DND-41 (cell line): ENCODE data around the gene CBY2.

Experiments used
- ATAC-seq: fragments of 200-7000 bp; cut with Tn5 transposase; 3 replicates; pipeline ENCODE4 v1.9.1; 2021; ENCODE audit warnings: low read depth; ENCODE audit not compliant: insufficient read depth
- DNase-seq: peaks from one replicate; pipeline ENCODE4 v3.0.0-alpha.2; 2020
- H2AFZ ChIP-seq: 2 replicates; pipeline ENCODE4 v1.6.0; 2012; ENCODE audit warnings: low read depth, low read length
- H3K27ac ChIP-seq: 2 replicates; pipeline ENCODE4 v1.5.1; 2012; ENCODE audit warnings: low read length, inconsistent platforms
- H3K27me3 ChIP-seq: fragments of 200-600 bp; sonication (generic); 2 replicates; pipeline ENCODE4 v1.6.0; 2012; ENCODE audit warnings: low read length, mild to moderate bottlenecking, inconsistent platforms; ENCODE audit not compliant: insufficient read depth, poor library complexity
- H3K36me3 ChIP-seq: 2 replicates; pipeline ENCODE4 v1.5.1; 2012; ENCODE audit warnings: low read length, inconsistent platforms; ENCODE audit not compliant: insufficient read depth
- H3K4me1 ChIP-seq: 2 replicates; pipeline ENCODE4 v1.5.1; 2012; ENCODE audit warnings: mild to moderate bottlenecking, low read length; ENCODE audit not compliant: insufficient read depth
- H3K4me2 ChIP-seq: 2 replicates; pipeline ENCODE4 v1.6.0; 2012; ENCODE audit warnings: mild to moderate bottlenecking, moderate library complexity, low read length, inconsistent platforms; ENCODE audit not compliant: insufficient read depth
- H3K4me3 ChIP-seq, 2 experiments: fragments of 200-600 bp in 1 of 2; shearing (Covaris generic) in 1 of 2; 2 replicates each; pipeline ENCODE4 v1.5.1; 2012 to 2016; ENCODE audit warnings: inconsistent platforms in 2 of 2, low read length in 2 of 2, mild to moderate bottlenecking in 2 of 2, low read depth in 1 of 2, moderate library complexity in 1 of 2
- H3K79me2 ChIP-seq: 2 replicates; pipeline ENCODE4 v1.6.0; 2012; ENCODE audit warnings: low read length, inconsistent platforms; ENCODE audit not compliant: insufficient read depth
- H3K9ac ChIP-seq: 2 replicates; pipeline ENCODE4 v1.6.0; 2012; ENCODE audit warnings: low read depth, mild to moderate bottlenecking, inconsistent platforms, low read length, moderate library complexity
- H3K9me3 ChIP-seq: 2 replicates; pipeline ENCODE4 v1.5.1; 2012; ENCODE audit warnings: low read length, moderate library complexity, mild to moderate bottlenecking, inconsistent platforms; ENCODE audit not compliant: insufficient read depth, severe bottlenecking
- H4K20me1 ChIP-seq: 2 replicates; pipeline ENCODE4 v1.6.0; 2012; ENCODE audit warnings: low read length; ENCODE audit not compliant: insufficient read depth
- CTCF ChIP-seq: IDR thresholded peaks from 2 replicates; pipeline ENCODE4 v1.5.1; 2012; ENCODE audit warnings: borderline replicate concordance, low read length, moderate library complexity, mild to moderate bottlenecking; ENCODE audit not compliant: poor library complexity, severe bottlenecking; ENCODE audit errors: extremely low read depth
- EZH2 ChIP-seq: IDR thresholded peaks from 3 replicates; pipeline ENCODE4 v1.6.1; 2012; ENCODE audit warnings: borderline replicate concordance, low read depth, mild to moderate bottlenecking, moderate library complexity, low read length, inconsistent platforms; ENCODE audit not compliant: severe bottlenecking

Gene CBY2

GRCh38 chr13:45690636-45691035 is 11.5 kb upstream of the CBY2 start:
- H4K20me1 ChIP-seq: no peaks in the 10 kb centered on the region
- ATAC-seq (no peak), DNase-seq (no peak)
- TF ChIP-seq EZH2: no peak
- TF ChIP-seq CTCF: no peak
- H3K36me3 ChIP-seq: no peaks in the 10 kb centered on the region
- H3K9ac ChIP-seq: no peak overlapping the region
- H3K4me1 ChIP-seq: no peaks in the 10 kb centered on the region
- no peak overlapping the region for H2AFZ ChIP-seq
- no peak overlapping the region for H3K4me3 ChIP-seq
- no peak overlapping the region for H3K4me2 ChIP-seq
- no peaks in the 10 kb centered on the region for H3K79me2 ChIP-seq
- H3K27ac ChIP-seq: no peak overlapping the region
- peaks cover 19% of the 10 kb centered on the region for H3K27me3 ChIP-seq
- H3K9me3 ChIP-seq: no peaks in the 10 kb centered on the region

GRCh38 chr13:45691251-45691650 is 10.9 kb upstream of the CBY2 start:
- Histone ChIP-seq H3K27me3 (peaks cover 19% of the 10 kb centered on the region), H3K4me2 (no peak overlapping the region), H3K4me3 (no peak overlapping the region), H3K4me1 (no peaks in the 10 kb centered on the region), H3K9ac (no peak overlapping the region), H3K79me2 (no peaks in the 10 kb centered on the region), H3K36me3 (no peaks in the 10 kb centered on the region), H3K27ac (no peak overlapping the region), H3K9me3 (no peaks in the 10 kb centered on the region), H4K20me1 (no peaks in the 10 kb centered on the region), H2AFZ (no peak overlapping the region)
- ATAC-seq: no peak
- DNase-seq: no peak
- TF ChIP-seq EZH2 (no peak), CTCF (no peak)

GRCh38 chr13:45691667-45692066 is 10.5 kb upstream of the CBY2 start:
- H3K79me2 ChIP-seq: no peaks in the 10 kb centered on the region
- H3K27ac ChIP-seq: no peak overlapping the region
- H3K4me1 ChIP-seq: no peaks in the 10 kb centered on the region
- TF ChIP-seq EZH2 (no peak), CTCF (no peak)
- ATAC-seq (no peak), DNase-seq (no peak)
- H3K9me3 ChIP-seq: no peaks in the 10 kb centered on the region
- H3K27me3 ChIP-seq: peaks cover 19% of the 10 kb centered on the region
- no peaks in the 10 kb centered on the region for H3K36me3 ChIP-seq
- no peak overlapping the region for H3K4me3 ChIP-seq
- H3K9ac ChIP-seq: no peak overlapping the region
- no peaks in the 10 kb centered on the region for H4K20me1 ChIP-seq
- no peak overlapping the region for H2AFZ ChIP-seq
- H3K4me2 ChIP-seq: no peak overlapping the region

GRCh38 chr13:45695198-45695730 is 6.9 kb upstream of the CBY2 start:
- Histone ChIP-seq H3K9me3 (no peaks in the 10 kb centered on the region), H4K20me1 (no peaks in the 10 kb centered on the region), H3K79me2 (no peaks in the 10 kb centered on the region), H3K4me2 (no peak overlapping the region), H3K27me3 (peaks cover 16% of the 10 kb centered on the region), H3K4me1 (no peaks in the 10 kb centered on the region), H3K4me3 (no peak overlapping the region), H3K36me3 (no peaks in the 10 kb centered on the region), H3K9ac (no peak overlapping the region), H2AFZ (no peak overlapping the region), H3K27ac (no peak overlapping the region)
- DNase-seq (no peak), ATAC-seq (no peak)
- TF ChIP-seq EZH2 (no peak), CTCF (no peak)
